Transverse colon (tissue), 3 donors: Measurements from ENCODE around the gene DERA.

Experiments used
- POLR2A ChIP-seq: fragments of 450-650 bp; IDR thresholded peaks from one replicate; pipeline ENCODE4 v1.6.1; 2016; ENCODE audit warnings: antibody characterized with exemption, mild to moderate bottlenecking, moderate library complexity
- TF ChIP-seq, protein P1 (sequence below), 5 experiments: fragments of 200-600 bp in 3 of 5; fragments of 450-650 bp in 2 of 5; sonication (generic) in 3 of 5; IDR thresholded peaks; 1 replicate in 2 of 5; 2 replicates in 3 of 5; pipeline ENCODE4 v1.5.1; 2016 to 2017; ENCODE audit warnings: antibody characterized with exemption in 5 of 5, inconsistent platforms in 3 of 5, mild to moderate bottlenecking in 2 of 5, moderate library complexity in 1 of 5

DNA sequence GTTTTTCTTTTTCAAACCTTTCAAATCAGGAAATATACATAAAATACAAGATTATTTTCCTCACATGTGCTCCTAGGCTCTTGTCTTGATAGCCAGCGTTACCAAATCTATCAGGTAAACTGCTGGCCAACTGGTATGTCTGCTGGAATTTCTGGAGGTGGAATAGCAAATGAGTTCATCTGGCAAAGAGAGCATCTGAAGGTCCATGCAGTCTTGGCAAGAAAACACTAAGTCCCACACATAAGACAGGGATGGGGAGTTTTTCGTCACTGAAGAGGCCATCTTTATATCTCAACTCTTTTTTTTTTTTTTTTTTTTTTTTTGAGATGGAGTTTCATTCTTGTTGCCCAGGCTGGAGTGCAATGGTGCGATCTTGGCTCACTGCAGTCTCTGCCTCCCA is 60.1 kb downstream of the DERA start:
- TF ChIP-seq POLR2A: no peak
- TF ChIP-seq, protein P1, sequence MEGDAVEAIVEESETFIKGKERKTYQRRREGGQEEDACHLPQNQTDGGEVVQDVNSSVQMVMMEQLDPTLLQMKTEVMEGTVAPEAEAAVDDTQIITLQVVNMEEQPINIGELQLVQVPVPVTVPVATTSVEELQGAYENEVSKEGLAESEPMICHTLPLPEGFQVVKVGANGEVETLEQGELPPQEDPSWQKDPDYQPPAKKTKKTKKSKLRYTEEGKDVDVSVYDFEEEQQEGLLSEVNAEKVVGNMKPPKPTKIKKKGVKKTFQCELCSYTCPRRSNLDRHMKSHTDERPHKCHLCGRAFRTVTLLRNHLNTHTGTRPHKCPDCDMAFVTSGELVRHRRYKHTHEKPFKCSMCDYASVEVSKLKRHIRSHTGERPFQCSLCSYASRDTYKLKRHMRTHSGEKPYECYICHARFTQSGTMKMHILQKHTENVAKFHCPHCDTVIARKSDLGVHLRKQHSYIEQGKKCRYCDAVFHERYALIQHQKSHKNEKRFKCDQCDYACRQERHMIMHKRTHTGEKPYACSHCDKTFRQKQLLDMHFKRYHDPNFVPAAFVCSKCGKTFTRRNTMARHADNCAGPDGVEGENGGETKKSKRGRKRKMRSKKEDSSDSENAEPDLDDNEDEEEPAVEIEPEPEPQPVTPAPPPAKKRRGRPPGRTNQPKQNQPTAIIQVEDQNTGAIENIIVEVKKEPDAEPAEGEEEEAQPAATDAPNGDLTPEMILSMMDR (IDR thresholded peaks at IDR 0.05): no peak
